SIG-M5 treated with dmso at 0.1 percent for 504 hours (cell line): ENCODE results near the gene FARP1.
"Not testable (repeated sequence)": the region's sequence is repeated elsewhere in the genome, so short reads cannot be mapped to it uniquely, and the experiment has no call there.

Source experiments
- DNase-seq: peaks from one replicate; lab custom pipeline; 2025; ENCODE audit not compliant: unreplicated experiment; lab: John Stamatoyannopoulos, UW

Gene FARP1

DNA sequence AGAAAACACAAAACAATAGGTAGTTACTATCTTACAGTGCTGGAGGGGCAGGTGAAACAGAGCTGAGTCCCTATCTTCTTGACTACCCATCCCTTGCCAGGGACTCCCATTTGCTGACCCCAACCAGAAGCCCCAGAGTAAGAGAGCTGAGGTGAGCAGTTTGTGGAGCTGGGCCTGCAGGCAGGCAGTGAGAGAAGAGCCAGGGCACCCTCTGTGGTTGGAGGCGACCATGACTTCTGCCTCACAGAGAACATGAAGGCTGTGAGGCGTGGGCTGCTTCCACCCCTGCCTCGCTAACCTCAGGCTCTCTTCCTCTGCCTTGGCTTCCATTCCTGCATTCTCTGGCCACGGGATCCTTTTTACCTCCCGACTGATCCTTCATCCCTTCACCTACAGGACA, 81.7 kb downstream of the FARP1 start:
- DNase-seq: no peak

DNA sequence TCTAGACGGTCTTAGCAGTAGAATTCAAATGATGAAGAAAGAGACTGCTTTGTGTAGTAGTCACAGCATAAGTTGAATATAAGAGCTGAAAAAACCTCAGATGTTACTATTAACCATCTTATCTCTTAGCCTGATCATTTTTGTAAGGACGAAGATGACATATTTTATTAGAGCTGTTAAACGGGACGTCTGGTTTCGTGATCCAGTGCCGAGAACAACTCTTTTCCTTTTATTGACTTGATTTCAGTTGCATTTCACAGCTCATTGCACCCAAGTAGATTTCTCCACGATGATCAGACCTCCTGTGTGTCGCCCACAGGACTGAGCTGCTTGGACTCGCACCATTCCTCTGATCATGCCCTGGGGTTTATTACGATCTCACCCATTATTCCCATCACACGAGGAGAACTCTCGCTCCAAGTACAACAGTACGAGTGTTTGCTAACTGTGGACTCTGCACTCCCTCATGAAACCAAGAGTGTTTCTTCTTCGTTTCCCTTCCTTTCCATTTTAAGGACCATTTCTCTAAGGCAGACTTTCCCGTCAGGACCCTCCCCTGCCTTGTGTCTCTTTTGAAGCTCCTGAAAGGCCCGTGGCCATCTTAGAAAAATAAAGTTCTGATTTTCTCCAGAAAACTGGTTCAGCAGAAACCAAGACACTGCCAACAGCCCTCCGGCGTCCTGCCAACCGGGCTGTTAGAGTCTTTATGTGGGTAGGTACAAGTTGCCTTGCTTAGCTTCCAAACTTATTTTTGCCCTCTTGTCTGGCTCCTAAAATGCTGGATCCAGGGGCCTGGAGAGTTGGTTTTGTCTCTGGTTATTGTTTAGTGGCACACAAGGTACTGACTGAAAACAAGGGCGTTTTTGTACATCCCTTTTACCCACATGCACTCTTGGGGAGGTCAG, 82.4 kb downstream of the FARP1 start:
- no peak for DNase-seq

DNA sequence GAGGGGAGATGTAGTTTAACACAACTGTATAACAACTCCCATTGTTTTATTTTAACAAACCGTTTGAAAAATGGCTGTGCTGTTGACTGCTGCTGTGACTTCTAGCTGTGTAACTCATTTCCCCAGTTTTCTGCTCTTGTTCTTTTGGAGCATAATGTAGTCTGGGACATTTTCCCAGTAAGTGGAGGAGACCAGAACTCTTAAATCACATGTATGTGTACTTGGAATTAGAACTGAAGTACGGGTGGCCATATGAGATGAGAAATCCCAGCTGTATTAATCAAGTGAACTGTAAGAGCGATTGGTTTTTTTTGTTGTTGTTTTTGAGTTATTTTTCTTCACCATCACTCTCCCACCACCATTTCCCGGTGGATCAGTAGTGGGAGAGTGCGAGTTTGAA, 83.6 kb downstream of the FARP1 start:
- DNase-seq: no peak

DNA sequence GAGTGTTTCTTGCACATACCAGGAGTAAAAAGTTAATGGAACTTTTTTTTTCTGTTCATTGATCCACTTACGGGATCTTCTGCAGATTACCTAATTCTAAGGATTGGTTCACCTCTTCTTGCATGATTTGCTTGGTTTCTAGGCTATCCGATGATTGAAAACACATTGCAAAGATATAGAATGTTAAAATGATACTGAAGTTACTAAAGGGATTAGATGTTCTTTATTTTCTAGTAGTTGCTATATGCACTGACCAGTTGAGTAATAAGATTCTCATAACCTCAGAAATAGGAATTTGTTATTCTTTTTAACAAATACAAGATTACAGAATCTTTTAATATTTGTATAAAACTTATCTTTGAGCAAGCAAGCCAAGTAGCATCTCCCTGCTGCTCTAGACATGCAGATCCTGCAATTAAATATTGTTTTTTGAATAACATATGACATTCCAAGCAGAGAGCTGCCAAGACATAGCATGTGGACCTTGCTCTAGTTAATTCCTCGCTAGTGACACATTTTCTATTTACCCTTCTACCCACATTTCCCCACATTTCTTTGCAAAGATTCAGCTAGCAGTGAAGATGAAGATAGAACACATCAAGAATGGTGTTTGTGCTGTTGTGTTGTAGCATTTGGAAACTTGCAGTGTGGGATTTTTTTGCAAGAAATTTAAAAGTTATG, 85.9 kb downstream of the FARP1 start:
- DNase-seq: no peak

DNA sequence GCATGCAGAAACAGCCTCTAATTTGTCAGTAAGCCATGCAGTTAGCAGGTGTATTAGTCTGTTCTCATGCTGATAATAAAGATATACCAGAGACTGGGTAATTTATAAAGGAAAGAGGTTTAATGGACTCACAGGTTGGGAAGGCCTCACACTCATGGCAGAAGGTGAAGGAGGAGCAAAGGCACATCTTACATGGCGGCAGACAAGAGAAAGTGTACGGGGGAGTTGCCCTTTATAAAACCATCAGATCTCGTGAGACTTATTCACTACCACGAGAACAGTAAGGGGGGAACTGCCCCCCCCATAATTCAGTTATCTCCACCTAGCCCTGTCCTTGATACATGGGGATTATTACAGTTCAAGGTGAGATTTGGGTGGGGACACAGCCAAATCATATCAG, 87.9 kb downstream of the FARP1 start:
- DNase-seq: not testable (repeated sequence)

DNA sequence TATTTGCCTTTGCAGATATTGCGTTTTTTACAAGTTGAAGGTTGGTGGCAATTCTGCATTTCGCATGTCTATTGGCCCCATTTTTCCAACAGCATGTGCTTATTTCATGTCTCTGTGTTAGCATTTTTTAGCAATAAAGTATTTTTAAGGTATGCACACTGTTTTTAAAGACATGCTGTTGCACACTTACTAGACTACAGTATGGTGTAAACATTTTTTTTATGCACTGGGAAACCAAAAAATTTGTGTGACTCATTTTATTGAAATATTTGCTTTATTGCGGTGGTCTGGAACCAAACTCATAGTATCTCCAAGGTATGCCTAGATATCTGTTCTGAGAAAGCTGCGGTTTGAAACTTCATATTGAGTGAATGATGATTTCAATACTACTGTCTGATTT, 89.6 kb downstream of the FARP1 start:
- no peak for DNase-seq

DNA sequence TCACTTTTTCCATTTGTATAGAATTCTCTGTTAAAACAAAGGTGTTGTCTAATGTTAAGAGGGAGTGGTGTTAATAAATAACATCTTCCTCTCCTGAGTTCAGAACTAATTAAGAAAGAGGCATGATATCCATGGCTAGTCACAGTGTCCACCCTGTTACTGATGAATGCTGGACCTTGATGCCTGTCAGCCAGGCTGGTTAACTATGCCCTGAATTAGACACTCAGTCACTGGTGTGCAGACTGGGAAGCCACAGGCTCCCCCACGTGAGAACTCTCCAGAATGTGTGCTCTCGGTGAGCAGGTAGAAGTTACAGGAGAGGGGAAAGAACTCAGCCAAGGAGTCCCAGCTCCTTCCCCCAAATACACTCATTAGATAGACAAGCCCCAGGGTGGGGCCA, 90.2 kb downstream of the FARP1 start:
- DNase-seq: no peak

DNA sequence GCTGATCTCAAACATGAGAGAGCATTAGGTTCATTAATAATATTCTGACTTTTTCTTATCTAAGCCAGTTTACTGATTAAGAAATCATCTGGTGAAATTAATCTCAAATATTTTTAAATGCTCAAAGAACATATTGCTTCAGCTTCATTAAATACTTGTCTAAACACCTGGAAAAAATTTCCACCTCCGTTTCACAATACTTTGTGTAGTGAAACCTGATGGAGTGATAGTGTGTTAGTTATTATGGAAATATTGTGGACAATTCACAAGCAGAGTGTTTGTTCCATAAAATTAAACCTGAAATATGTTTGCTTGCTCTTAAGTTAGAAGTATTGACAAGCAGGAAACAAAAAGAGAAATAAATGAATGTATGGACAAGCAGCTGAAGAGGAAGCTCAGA, 91.5 kb downstream of the FARP1 start:
- DNase-seq: no peak

DNA sequence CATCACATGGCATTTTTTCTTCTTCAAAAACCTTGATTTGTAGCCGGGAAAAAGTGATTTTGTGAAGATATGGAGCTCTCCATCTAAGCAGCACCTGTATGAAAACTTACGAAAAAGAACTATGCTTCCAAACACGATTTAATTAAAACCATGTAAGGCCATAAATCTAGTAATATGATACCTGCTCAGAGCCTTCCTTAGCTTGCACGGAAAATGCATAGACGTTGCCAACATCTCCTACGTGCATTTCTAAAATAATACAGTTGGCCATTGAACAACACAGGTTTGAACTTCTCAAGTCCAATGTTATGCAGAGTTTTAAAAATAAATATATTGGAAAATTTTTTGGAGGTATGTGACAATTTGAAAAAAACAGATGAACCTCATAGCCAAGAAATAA, 93.3 kb downstream of the FARP1 start:
- no peak for DNase-seq

DNA sequence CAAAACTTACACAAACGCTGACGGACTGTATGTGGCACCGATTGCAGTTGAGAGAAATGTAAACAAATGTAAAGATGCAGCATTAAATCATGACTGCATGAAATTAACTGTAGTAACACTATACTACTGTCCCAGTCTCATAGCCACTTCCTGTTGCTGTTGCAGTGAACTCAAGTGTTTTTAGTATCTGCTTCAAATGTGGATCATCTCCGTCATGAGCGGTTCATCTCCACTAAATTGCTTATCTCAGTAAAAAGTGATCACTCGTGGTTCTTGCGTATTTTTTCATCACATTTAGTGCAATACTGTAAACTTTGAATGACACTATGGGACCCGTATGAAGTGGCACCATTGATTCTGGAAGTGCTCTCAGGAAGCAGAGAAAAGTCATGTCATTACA, 94.4 kb downstream of the FARP1 start:
- DNase-seq: no peak

DNA sequence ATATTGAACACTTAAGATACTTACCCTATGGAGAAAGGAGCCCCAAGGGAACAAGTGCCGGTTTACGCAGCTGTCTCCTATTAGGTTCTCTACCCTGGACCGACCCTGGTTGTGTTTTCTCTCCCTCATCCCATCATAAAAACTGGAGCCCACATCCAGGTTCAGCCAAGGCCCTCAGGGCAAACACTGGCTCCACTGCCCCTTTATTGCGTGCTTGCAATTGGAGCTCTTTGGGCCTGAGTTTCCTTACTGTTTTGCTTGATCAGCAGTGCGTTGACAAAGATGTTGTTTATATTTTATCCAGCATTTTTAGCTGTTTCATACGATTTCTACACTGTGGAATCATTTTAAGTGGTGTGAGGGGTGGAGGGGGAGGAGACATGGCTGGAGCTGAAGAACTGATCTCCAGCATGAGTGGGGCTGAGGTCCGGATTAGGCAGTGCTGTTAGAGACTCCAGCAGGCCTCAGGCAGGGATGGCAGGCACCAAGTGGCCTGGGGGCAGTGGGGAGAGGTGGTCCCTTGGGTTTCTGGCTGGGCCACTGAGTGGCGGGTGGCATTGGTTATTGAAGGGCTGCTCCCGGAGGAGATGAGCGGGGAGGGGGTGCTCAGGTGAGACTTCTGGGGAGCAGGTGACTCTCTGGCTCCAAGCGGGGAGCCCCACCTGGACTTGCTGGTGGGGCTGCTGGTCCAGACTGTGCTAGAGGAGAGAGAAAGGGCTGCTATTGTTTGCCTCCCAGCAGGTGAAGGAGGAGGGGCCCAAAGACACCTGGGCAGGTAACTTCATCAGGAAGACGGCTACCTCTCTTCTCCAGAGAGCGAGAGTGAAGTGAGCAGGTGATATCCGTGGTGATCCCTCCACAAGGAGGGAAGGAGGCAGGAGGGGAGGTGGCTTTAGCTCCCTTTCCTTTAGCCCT, 96.5 kb downstream of the FARP1 start:
- no peak for DNase-seq

DNA sequence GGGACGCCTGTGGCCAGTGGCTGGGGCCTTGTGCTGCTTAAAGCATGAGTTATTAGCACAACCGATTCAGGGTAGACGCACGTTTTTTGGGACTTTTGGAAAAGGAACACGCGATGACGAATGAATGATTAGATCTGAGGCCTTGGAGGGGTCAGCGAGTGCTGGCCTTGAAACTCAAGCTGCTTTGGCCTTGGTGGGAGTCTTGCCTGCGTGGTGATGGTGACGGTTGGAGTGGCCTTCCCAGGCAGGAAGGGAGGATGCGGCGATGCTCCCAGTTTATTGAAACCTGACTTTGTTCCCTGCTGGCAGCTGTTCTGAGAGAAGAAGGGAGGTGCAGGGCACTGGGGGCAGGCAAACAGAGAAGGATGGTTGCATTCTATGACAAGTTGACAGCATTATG, 97.2 kb downstream of the FARP1 start:
- no peak for DNase-seq

DNA sequence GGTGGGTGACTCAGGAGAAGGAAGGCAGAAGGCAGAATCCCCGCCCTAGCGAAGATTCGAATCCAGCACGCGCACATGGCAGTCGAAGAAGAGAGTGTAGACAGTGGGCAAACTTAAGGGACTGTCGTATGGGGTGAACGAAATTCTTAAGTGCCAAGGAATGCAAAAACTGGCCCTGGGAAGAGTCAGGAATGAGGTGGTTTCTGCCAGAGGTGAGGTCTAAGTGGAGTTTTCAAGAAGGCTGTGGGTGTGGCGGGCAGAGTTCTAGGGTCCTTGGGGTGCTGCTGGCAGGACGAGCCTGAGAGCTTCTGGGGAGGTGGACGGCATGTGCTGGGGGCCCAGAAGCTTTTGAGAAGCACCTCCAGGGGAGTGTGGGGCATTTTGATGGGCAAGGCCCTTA, 98.1 kb downstream of the FARP1 start:
- no peak for DNase-seq

DNA sequence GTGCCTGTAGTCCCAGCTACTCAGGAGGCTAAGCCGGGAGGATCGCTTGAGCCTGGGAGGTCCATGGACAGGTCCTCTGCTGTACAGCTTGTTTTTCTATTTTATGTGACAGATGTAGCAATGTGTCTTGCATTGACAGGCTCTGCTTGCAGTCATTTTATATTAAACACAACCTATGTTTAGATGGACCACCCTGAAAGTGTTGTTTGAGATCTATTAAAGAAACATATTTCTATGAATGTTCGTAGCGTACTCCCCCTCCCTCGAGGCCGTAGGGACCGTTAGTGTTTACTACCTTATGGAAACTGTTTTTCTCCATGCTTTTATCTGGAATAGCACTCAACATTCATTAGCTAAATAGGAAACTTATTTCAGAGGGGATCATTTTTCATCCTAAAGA, 99.1 kb downstream of the FARP1 start:
- DNase-seq: no peak

DNA sequence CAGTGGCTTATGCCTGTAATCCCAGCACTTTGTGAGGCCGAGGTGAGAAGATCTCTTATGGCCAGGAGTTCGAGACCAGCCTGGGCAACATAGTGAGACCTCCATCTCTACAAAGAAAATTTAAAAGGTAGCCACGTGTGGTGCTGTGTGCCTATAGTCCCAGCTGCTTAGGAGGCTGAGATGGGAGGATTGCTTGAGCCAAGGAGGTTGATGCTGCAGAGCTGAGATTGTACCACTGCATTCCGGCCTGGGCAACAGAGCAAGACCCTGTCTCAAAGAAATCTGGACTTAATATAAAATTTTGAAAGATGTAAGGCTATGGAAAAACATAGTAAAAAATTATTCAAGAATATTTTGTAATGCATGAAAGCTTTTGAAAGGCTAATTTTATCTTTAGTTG, 99.5 kb downstream of the FARP1 start:
- DNase-seq: no peak

DNA sequence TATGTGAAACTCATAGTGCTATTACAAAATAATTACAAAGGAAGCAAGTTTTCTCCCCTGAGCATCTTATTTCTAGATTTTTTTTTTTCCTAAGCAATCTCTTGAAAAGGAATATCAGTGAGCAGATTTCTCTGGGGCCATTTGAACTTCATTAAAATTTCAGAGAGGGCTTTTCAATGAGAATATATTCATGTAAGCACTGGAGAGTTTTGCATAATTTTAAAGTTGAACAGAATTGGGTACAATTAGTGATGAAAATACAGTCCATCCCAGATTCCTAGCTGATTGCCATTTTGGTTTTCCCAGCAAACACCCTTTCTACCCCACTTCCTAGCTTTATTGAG, 101.0 kb downstream of the FARP1 start:
- DNase-seq: no peak

DNA sequence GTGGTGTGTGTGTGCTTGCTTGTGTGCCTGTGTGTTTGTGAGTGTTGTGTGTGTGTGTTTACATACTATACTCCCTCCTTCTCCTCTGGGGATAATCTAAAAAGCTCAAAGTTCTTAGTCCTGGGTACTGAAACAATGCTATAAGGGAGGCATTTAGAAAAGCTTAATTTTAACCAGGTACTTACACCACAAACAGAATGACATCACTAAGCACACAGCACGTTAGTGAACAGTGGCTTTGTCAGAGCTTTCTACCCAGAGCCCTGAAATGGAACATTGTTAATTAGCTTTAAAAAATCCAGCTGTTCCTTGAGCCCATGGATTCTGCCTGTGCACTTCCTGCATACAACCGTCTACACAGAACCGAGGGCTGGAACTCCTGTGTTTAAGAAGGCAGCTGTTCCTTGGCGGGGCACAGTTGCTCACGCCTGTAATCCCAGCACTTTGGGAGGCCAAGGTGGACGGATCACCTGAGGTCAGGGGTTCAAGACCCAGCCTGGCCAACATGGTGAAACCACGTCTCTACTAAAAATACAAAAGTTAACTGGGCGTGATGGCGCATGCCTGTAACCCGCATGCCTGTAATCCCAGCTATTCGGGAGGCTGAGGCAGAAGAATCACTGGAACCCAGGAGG, 103.8 kb downstream of the FARP1 start:
- DNase-seq: no peak

DNA sequence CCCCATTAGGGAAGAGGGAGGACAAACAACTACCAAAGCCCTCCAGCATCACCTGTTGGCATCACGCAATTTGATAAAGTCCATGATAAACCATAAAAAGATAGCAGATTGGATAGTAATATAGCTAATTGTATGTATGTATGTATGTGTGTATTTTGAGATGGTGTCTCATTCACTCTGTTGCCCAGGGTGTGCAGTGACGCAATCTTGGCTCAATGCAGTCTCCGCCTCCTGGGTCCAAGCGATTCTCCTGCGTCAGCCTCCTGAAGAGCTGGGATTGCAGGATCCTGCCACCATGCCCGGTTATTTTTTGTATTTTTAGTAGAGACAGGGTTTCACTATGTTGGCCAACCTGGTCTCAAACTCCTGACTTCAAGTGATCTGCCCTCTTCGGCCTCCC, 108.8 kb downstream of the FARP1 start:
- DNase-seq: no peak

DNA sequence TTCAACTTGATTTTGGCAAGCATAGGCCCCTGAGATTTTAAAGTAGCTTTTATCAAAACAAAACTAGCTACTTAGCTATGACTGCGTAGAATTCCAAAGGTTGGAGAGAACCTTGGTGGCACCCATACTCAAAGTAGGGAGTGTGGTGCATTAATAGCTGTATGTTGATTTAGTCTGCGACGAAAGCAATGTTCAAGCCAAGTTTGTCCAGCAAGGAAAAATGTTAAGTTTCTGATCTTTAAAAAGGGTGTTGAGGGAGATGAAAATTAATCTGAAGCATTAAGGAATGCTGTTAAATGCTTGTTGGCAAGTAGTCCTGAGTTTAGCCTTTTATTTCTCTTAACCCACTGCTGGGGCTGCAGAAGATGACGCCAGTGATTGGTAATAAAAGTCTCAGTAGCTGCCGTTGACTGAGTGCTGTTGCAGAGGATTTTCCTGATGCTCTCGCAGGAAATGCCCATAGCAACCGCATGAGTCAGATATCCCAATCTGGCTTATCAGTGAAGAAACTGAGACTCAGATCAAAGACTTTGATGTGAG, 110.1 kb downstream of the FARP1 start:
- no peak for DNase-seq

DNA sequence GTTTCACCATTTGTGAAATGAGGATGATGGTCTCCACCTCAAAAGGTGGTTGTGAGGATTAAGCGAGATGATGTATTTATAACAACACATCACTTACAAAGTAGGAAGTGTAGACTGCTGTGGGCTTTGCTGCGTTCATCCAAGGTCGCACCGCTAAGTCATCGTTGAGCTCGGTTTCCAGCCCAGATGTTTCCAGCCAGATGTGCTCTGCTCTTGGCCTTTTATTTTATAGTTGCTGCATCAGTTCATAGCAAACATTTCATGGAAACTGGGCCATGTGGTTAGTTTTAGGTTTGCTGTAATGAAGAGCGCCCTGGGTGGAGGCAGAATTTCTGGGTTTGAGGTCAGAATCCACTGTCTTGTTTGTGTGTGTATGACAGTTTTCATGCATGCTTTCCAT, 110.6 kb downstream of the FARP1 start:
- no peak for DNase-seq

DNA sequence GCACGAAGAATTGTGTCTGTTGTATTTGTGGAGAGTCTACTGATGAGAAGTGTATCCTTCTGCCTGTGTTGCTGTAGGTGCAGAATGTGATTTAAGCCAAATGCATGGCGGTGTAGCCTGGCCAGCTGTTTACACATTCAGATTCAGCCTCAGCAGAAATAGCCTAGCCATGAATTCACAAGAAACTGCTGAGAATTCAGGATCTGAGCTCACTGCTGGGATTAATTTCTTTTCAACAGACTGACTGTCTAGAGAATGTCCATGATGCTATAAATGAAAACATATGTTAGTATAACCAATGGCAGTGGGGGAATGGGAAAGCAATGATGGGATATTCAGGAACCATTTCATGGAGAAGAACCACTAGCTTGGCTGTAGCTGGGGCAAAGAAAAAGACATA, 111.6 kb downstream of the FARP1 start:
- DNase-seq: no peak
